ENCODE data around the gene SCAANT1. TPM values are rescaled to one million over a fixed set of nuclear protein-coding genes. Genes with fewer than 3 reads are reported as not detected.

The SCAANT1 gene
- not detected for polyA plus RNA-seq (ENCODE audit: low read depth in 6 of 6)

DNA sequence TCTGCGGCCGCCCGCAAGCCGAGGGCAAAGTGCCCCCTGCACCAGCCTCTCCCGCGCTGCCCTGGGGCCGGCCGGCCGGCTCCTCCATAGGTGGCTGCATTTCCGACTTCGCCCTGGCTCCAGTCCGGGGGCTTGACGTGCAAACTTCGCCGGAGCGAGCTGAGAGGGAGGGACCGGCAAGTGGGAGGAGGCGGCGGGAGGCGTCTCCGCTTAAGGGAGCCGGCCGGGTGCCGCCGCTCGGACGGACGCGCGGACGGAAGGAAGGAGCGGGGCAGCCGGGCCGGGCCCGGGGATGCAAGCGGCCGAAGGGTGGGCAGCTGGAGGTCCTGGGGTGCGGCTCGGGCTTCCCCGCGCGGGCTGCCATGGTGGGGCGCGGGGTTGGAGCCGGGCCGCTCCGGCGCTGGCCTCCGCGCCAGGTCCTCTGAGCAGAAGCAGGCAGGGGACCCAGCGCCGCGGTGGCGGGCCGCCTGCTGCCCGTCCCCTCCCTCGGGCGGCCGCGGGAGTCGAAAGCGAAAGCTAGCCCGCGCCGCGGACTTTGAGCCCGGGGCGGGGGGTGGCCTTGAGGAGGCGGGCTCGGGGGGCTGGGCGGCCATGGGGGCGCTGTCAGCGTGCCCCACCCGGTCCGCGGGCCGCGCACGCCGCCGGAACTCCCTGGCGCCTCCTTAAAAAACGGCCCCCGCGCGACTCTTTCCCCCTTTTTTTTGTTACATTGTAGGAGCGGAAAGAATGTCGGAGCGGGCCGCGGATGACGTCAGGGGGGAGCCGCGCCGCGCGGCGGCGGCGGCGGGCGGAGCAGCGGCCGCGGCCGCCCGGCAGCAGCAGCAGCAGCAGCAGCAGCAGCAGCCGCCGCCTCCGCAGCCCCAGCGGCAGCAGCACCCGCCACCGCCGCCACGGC, at the start of gene SCAANT1:
SCAANT1 (minus strand) TSS at position 511 of the 895 bp plus-strand sequence.
- peak; percentile 64 to 65 for ATAC-seq (ENCODE audit: low read depth in 2 of 2)
- Mint-ChIP-seq H3K27me3 (no peaks in the 10 kb centered on the region), H3K9me3 (no peaks in the 10 kb centered on the region), H3K4me1 (peaks cover 13 to 25% (median 23%) of the 10 kb centered on the region in 3 donors), H3K27ac (peak within 1 kb of the TSS; percentile 90 to 96 (median 96)), H3K4me3 (peak within 1 kb of the TSS; percentile 88 to 95 (median 90)), H3K36me3 (no peaks in the 10 kb centered on the region)
- peak; percentile 79 for DNase-seq

- peaks cover 11 to 30% (median 22%) of the 10 kb centered on the region in 3 donors for H3K4me1 Mint-ChIP-seq
- peak; percentile 24 for DNase-seq
- peak; percentile 75 to 82 for ATAC-seq (ENCODE audit: low read depth in 2 of 2)
- no peak overlapping the region for H3K27ac Mint-ChIP-seq
- no peaks in the 10 kb centered on the region for H3K36me3 Mint-ChIP-seq
- H3K9me3 Mint-ChIP-seq: no peaks in the 10 kb centered on the region
- H3K27me3 Mint-ChIP-seq: no peaks in the 10 kb centered on the region
- H3K4me3 Mint-ChIP-seq: no peak overlapping the region
These were observed 49.7 kb upstream of the SCAANT1 start for GRCh38 chr3:63961891-63962290.

DNA sequence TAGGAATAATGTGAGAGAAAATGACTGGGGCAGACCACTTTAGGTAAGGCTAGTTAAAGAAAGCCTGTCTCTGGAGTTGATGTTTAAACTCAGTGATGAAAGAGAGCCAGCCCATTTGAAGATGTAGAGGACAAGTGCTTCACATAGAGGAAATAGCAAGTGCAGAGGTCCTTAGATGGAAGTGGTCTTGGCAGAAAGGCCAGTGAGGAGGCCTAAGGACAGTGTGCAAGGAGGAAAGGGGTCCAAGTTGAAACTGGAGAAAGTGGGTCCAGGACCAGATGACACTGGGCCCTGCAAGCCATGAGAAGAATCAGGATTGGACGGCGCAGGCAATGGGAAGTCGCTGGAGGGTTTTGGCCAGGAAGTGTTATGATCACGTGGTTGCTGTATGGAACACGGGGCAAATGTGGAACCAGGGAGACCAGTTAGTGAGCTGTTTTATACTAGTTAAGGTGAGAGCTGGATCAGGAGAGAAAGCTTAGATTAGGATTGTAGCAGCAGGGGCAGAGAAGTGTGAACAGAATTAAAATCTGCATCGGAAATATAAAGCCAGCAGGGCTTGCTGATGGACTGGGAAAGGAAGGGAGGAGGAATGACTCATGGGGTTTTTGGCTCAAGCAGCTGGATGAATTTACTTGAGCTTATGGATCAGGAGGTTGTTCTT, 48.0 kb upstream of the SCAANT1 start:
- Mint-ChIP-seq H3K4me3 (peak overlapping the region in 3 of 8 donors; percentile 26 to 52 (median 50)), H3K27ac (peak overlapping the region in 4 of 6 donors; percentile 7 to 70 (median 44)), H3K27me3 (no peaks in the 10 kb centered on the region), H3K4me1 (peaks cover 17 to 30% (median 20%) of the 10 kb centered on the region in 3 donors), H3K36me3 (peaks cover 0 to 2% of the 10 kb centered on the region in 2 donors), H3K9me3 (no peaks in the 10 kb centered on the region)
- DNase-seq: no peak
- peak in 1 of 2 donors; percentile 32 for ATAC-seq (ENCODE audit: low read depth in 2 of 2)

DNA sequence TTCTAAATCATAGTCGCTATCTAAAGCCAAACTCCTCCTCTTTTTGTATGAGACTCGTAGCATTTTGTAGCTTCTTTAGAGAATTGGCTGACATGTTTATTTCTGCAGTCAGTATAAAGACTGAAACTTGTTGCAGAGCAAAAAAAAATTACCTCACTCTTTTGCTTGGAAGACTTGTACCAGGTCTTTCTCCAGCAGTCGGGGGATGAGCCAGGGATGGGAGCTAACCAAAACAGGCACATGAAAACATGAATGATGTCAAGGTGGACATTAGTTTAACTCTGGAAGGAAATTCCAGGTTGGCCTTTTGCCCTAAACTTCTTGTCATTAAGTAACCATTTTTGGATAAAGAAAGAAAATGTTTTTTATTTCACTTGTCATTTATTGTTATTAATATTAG, 47.0 kb upstream of the SCAANT1 start:
- H3K9me3 Mint-ChIP-seq: no peaks in the 10 kb centered on the region
- H3K36me3 Mint-ChIP-seq: peaks cover 0 to 6% of the 10 kb centered on the region in 2 donors
- H3K27ac Mint-ChIP-seq: peak overlapping the region in 1 of 6 donors; percentile 65
- DNase-seq (no peak), ATAC-seq (ENCODE audit: low read depth in 2 of 2) (no peak)
- peaks cover 20 to 33% (median 20%) of the 10 kb centered on the region in 3 donors for H3K4me1 Mint-ChIP-seq
- peak overlapping the region in 1 of 8 donors; percentile 15 for H3K4me3 Mint-ChIP-seq
- no peaks in the 10 kb centered on the region for H3K27me3 Mint-ChIP-seq

GRCh38 chr3:63955830-63956545, 43.8 kb upstream of the SCAANT1 start:
- no peaks in the 10 kb centered on the region for H3K27me3 Mint-ChIP-seq
- ATAC-seq (ENCODE audit: low read depth in 2 of 2): no peak
- peak overlapping the region in 2 of 6 donors; percentile 9 to 52 for H3K27ac Mint-ChIP-seq
- no peak for DNase-seq
- no peaks in the 10 kb centered on the region for H3K9me3 Mint-ChIP-seq
- H3K4me3 Mint-ChIP-seq: no peak overlapping the region
- peaks cover 10 to 13% of the 10 kb centered on the region in 2 donors for H3K36me3 Mint-ChIP-seq
- peaks cover 26 to 40% (median 27%) of the 10 kb centered on the region in 3 donors for H3K4me1 Mint-ChIP-seq

- ATAC-seq (ENCODE audit: low read depth in 2 of 2) (no peak), DNase-seq (no peak)
- Mint-ChIP-seq H3K27me3 (no peaks in the 10 kb centered on the region), H3K36me3 (peaks cover 10 to 13% of the 10 kb centered on the region in 2 donors), H3K27ac (peak overlapping the region in 5 of 6 donors; percentile 6 to 78 (median 24)), H3K4me1 (peaks cover 22 to 37% (median 27%) of the 10 kb centered on the region in 3 donors), H3K4me3 (peak overlapping the region in 1 of 8 donors; percentile 36), H3K9me3 (no peaks in the 10 kb centered on the region)
These were observed 43.0 kb upstream of the SCAANT1 start for GRCh38 chr3:63955036-63955650.

GRCh38 chr3:63954182-63954581, 42.0 kb upstream of the SCAANT1 start:
- H3K4me1 Mint-ChIP-seq: peaks cover 16 to 38% (median 28%) of the 10 kb centered on the region in 3 donors
- no peaks in the 10 kb centered on the region for H3K27me3 Mint-ChIP-seq
- DNase-seq: no peak
- H3K9me3 Mint-ChIP-seq: no peaks in the 10 kb centered on the region
- ATAC-seq (ENCODE audit: low read depth in 2 of 2): no peak
- peaks cover 10 to 13% of the 10 kb centered on the region in 2 donors for H3K36me3 Mint-ChIP-seq
- H3K27ac Mint-ChIP-seq: peak overlapping the region in 2 of 6 donors; percentile 40 to 52
- no peak overlapping the region for H3K4me3 Mint-ChIP-seq

- H3K4me1 Mint-ChIP-seq: peaks cover 26 to 42% (median 31%) of the 10 kb centered on the region in 3 donors
- H3K9me3 Mint-ChIP-seq: no peaks in the 10 kb centered on the region
- ATAC-seq (ENCODE audit: low read depth in 2 of 2) (no peak), DNase-seq (no peak)
- no peaks in the 10 kb centered on the region for H3K27me3 Mint-ChIP-seq
- H3K27ac Mint-ChIP-seq: peak overlapping the region in 1 of 6 donors; percentile 53
- peaks cover 10 to 13% of the 10 kb centered on the region in 2 donors for H3K36me3 Mint-ChIP-seq
- no peak overlapping the region for H3K4me3 Mint-ChIP-seq
These were observed 40.0 kb upstream of the SCAANT1 start for GRCh38 chr3:63952248-63952594.

GRCh38 chr3:63951492-63952247, 39.5 kb upstream of the SCAANT1 start:
- H3K4me3 Mint-ChIP-seq: peak overlapping the region in 4 of 8 donors; percentile 12 to 55 (median 45)
- no peaks in the 10 kb centered on the region for H3K27me3 Mint-ChIP-seq
- peak overlapping the region in 3 of 6 donors; percentile 4 to 53 (median 17) for H3K27ac Mint-ChIP-seq
- no peaks in the 10 kb centered on the region for H3K9me3 Mint-ChIP-seq
- no peak for DNase-seq
- peaks cover 10 to 13% of the 10 kb centered on the region in 2 donors for H3K36me3 Mint-ChIP-seq
- peaks cover 25 to 43% (median 36%) of the 10 kb centered on the region in 3 donors for H3K4me1 Mint-ChIP-seq
- no peak for ATAC-seq (ENCODE audit: low read depth in 2 of 2)

- DNase-seq (no peak), ATAC-seq (ENCODE audit: low read depth in 2 of 2) (no peak)
- Mint-ChIP-seq H3K27ac (peak overlapping the region in 2 of 6 donors; percentile 17 to 39), H3K36me3 (peaks cover 10 to 13% of the 10 kb centered on the region in 2 donors), H3K4me1 (peaks cover 28 to 45% (median 43%) of the 10 kb centered on the region in 3 donors), H3K9me3 (no peaks in the 10 kb centered on the region), H3K4me3 (no peak overlapping the region), H3K27me3 (no peaks in the 10 kb centered on the region)
These were observed 38.5 kb upstream of the SCAANT1 start for GRCh38 chr3:63950698-63951097.

- Mint-ChIP-seq H3K4me3 (no peak overlapping the region), H3K36me3 (peaks cover 7 to 10% of the 10 kb centered on the region in 2 donors), H3K27ac (no peak overlapping the region), H3K27me3 (no peaks in the 10 kb centered on the region), H3K4me1 (peaks cover 26 to 53% (median 38%) of the 10 kb centered on the region in 3 donors), H3K9me3 (no peaks in the 10 kb centered on the region)
- DNase-seq: no peak
- ATAC-seq (ENCODE audit: low read depth in 2 of 2): no peak
These were observed 36.8 kb upstream of the SCAANT1 start for GRCh38 chr3:63949005-63949404.

GRCh38 chr3:63947594-63947993, 35.4 kb upstream of the SCAANT1 start:
- Mint-ChIP-seq H3K4me3 (no peak overlapping the region), H3K27ac (peak overlapping the region in 4 of 6 donors; percentile 30 to 85 (median 54)), H3K9me3 (no peaks in the 10 kb centered on the region), H3K4me1 (peaks cover 31 to 61% (median 42%) of the 10 kb centered on the region in 3 donors), H3K27me3 (no peaks in the 10 kb centered on the region), H3K36me3 (no peaks in the 10 kb centered on the region)
- ATAC-seq (ENCODE audit: low read depth in 2 of 2): no peak
- DNase-seq: no peak

Measured in naive B cell (primary cell).